CD4-positive, alpha-beta T cell treated with Interleukin-2 at 100 ng/mL for 4 hours (primary cell): ENCODE measurements around the gene OR3A1.
"Not testable (repeated sequence)": the region's sequence is repeated elsewhere in the genome, so short reads cannot be mapped to it uniquely, and the experiment has no call there.

Experiments used
- DNase-seq: peaks from one replicate; pipeline ENCODE4 v3.0.0-alpha.2; 2020; ENCODE audit warnings: low spot score

The OR3A1 gene, protein sequence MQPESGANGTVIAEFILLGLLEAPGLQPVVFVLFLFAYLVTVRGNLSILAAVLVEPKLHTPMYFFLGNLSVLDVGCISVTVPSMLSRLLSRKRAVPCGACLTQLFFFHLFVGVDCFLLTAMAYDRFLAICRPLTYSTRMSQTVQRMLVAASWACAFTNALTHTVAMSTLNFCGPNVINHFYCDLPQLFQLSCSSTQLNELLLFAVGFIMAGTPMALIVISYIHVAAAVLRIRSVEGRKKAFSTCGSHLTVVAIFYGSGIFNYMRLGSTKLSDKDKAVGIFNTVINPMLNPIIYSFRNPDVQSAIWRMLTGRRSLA

DNA sequence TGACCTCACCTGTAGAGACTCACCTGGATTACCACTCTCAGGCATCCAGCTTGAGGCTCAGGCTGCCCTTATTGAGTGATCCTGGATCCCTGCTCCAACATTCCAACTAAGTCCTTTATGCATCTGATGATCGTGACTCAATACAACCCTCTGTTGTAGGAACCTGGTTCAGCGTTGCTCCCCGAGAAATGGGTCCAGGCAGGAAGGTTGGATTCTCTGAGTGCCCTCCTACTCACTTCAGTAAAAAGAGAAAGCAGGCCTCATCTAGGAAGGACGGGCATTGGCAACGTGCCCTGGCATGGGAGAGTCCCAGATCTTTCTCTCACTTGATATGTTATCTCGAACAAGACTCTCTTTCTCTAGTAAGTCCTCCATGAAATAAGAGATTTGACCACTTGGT lies at the start of gene OR3A1:
Gene OR3A1, minus strand, starts transcription at position 101 of the 400 bp plus-strand sequence. CDS start 5,778 bp downstream, outside the sequence.
- no peak for DNase-seq

DNA sequence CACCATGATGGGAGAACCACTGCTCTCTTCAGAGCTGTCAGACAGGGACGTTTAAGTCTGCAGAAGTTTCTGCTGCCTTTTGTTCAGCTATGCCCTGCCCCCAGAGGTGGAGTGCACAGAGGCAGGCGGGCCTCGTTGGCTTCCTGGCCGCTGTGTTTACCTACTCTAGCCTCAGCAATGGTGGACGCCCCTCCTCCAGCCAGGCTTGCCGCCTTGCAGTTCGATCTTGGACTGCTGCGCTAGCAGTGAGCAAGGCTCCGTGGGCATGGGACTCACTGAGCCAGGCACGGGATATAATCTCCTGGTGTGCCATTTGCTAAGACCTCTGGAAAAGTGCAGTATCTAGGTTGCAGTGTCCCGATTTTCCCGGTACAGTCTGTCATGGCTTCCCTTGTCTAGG lies 44.6 kb upstream of the OR3A1 start:
- DNase-seq, result not testable (repeated sequence)

DNA sequence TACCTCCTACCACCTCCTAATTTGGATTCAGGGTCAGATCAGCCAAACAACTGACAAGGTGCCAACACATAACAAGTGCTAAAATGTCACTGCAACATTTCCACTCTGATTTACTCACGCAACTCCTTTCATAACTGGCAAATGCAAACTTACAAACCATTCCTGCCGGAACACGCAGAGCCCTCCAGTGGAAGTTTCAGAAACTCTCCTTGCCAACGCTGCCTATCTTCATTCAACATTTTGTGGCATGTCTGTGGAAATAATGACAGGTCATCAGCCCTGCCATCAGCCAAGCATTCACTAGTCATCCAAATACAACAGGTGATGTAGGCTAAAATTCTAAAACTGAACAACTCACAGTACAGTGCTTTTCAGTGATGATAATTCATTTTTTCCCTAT lies 37.7 kb upstream of the OR3A1 start:
- no peak for DNase-seq

DNA sequence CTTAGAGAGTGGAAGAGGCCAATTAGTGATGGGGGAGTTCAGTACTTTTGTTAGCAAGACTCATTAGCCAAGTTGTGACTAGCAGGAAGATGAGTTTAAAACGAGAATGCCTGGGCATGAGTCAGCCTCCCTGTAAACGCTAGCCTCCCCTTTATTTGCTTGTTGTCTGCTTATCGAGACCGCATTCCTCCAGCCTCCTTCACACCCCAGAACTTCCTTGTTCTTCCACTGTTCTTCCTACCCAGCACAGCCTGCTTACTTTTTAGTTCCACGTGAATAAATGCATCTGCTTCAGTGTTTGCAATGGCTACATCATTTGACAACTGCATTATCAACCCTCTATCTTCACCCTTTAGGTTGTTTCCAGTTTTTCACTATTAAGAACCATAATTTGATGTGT lies 20.2 kb upstream of the OR3A1 start:
- DNase-seq, result no peak

DNA sequence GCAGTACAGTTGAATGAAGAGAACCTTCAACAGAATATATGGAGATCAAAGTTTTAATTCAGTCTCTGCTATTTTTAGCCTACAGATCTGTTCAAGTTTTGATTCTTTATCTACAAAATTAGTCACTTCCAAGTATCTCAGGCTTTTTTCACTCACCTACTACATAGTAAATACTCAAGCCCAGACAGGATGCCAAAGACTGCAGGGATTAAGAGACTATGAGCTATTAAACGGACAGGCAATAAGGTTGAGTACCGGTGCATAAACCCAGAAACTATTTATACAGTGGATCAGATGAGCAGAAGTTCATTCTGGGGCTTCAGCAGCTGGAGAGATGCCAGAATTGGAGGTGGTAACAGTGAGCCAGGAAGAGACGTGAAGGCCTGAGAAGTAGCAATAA lies 18.7 kb upstream of the OR3A1 start:
- DNase-seq, result no peak

DNA sequence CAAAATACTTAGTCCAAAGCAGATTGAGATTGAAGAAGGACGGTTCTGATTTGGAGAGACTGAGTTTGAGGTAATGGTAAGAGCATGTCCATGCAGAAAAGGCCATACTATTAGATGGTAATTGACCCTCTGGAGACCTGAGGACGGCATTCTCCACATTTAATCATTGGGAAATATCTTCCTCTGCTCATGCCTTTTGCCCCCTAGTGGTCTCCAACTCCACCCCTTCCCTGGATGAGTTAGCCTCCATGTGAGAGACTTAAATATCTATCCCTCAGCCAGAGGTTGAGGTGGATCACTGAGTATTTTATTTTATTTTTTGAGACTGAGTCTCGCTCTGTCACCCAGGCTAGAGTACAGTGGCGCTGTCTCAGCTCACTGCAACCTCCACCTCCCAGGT lies 10.4 kb upstream of the OR3A1 start:
- DNase-seq, result no peak

DNA sequence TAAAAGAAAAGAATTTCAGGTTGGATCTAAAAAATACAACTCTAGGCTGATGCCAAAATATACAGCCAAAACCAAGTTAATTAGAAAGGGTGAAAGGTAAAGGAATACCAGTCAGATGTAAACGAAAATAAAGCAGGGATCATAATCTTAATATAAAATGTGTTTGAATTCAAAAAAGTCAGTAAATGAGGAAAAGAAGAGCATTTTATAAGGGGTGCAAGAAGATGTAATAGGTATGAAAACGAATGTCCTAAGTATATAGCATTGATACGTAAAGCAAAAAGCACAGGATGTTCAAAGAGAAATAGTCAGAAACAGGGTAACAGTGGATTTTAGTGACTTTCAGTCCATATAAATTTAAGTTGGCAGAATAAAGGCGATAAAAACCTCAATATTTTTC lies 2.5 kb downstream of the OR3A1 start:
- no peak for DNase-seq

DNA sequence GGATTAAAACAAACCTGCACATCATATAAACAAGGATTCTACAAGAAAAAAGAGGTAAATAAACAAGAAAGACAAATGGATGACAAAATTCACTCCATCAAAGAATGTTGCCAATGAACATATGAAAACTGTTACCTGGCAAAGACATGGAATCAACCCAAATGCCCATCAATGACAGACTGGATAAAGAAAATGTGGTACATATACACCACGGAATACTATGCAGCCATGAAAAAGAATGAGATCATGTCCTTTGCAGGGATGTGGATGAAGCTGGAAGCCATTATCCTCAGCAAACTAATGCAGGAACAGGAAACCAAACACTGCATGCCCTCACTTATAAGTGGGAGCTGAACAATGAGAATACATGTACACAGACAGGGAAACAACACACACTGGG lies 4.6 kb downstream of the OR3A1 start:
- DNase-seq, result not testable (repeated sequence)

DNA sequence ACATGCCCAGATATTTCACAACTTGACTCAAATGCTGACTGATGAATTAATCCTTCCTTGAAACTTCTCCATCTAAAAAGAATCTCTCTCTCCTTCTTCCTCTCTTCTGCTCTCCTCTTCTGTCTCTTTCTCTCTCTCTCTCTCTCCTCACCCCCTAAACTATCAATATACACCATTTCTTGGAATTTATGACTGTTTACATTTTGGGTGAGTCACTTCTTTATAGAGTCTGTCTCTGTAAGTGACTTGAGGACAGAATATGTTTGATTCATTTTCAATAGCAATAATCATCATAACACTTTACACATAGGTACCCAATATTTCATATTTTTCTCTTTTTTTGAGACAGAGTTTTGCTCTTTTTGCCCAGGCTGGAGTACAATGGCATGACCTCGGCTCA lies 15.3 kb downstream of the OR3A1 start:
- no peak for DNase-seq

DNA sequence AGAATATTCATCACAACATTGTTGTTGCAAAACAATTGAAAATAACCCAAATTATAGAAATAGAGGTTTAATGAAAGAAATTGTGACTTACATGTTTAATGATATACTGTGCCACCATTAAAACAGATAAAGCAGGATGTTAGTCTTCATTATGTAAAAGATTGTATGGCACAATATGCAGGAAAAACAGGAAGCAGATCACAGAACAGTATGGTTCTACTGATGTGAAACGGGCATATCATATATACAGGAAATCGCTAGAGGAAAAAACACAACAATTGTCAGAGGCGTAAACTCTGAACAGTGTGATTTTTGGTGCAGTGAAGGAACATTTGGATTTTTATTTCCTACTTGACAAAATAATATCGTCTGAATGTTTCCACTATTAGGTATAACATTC lies 22.0 kb downstream of the OR3A1 start:
- DNase-seq, result no peak

DNA sequence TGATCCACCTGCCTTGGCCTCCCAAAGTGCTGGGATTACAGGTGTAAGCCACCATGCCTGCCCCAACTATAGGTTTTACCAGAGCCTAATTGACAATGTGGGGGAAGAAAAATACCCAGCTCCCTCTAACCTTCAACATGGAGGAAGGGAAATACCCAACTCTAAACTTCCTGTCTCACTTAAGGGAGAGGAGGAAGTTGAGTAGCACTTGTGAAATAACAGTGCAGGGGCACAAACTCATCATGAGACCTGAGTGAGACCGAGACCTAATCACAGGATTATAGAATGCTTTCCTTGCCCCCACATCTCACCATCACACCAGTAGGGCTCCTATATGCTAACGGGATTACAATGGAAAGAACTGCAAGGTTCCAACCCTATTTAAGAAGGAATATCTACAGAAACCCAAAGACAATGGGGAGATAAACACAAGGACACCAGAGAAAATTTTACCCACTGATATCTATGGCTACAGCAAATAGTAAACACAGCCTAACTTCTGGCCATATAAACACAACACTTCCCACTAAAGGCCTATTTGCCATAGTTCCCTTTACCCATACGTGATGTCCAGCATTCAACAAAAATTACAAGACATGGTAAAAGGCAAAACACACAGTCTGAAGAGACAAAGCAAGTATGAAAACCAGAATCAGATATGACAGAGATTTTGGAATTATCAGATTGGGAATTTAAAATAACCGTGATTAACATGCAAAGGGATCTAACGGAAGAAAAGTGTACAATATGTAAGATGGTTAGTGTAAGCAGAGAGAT lies 26.9 kb downstream of the OR3A1 start:
- DNase-seq, result no peak

DNA sequence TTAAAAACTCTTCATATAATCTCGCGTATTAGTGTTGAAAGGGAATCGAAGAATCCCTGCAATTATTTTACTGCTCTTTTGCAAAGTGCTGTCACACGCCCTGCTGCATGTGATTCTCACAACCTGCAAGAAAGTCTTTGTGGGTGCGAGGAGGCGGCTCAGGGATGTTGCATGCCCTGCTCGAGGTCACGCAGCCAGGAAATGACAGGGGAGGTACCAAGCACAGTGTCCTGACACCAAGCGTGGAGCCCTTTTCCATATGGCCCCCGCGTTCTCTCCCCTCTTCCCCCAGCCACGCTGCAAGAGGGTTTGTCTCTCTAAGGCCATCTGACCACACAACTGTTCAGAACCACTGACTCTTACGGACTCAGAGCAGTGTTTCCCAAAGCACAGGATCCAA lies 37.6 kb downstream of the OR3A1 start:
- DNase-seq, result no peak

DNA sequence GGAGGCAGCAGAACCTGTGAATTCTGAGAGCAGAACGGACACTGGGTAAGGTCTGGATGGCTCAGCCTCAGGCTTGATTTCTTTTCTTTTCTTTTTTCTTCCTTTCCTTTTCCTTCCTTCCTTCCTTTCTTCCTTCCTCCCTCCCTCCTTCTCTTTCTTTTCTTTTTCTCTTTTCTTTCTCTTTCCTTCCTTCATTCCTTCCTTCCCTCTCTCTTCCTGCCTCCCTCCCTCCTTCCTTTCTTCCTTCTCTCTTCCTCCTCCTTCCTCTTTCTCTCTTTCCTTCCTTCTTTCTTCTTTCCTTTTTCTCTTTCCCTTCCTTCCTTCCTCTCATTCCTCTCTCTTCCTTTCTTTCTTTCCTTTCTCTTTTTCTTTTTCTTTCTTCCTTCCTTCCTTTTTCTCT lies 38.0 kb downstream of the OR3A1 start:
- DNase-seq, result no peak

DNA sequence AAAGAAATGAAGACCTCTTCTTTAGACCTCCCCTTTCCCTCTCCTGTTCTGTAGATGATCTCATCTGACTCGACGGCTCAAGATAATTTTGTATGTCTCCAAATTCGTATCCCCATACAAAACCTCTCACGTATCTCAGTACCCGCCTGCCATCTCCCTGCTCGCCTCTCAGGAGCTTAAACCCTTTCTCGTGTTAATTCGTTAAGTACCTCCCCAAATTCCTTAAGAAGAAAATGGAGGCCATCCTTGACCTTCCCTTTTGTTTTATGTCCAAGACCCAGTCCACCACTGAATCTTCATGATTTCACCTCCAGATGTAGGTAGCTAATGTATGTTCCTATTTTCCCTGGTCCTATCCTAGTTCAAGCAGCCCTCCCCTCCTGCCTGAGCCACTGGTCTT lies 41.6 kb downstream of the OR3A1 start:
- DNase-seq, result no peak

DNA sequence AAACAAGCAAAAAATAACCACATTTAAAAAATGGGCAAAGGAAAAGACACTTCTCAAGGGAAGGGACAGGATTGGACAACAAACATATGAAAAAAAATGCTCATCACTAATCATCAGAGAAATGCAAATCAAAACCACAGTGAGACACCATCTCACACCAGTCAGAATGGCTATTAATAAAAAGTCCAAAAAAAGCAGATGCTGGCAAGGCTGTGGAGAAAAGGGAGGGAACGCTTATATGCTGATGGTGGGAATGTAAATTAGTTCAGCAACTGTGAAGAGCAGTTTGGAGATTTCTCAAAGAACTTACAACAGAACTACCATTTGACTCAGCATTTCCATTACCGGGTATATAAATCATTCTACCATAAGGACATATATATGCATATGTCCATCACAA lies 49.1 kb downstream of the OR3A1 start:
- DNase-seq, result not testable (repeated sequence)

DNA sequence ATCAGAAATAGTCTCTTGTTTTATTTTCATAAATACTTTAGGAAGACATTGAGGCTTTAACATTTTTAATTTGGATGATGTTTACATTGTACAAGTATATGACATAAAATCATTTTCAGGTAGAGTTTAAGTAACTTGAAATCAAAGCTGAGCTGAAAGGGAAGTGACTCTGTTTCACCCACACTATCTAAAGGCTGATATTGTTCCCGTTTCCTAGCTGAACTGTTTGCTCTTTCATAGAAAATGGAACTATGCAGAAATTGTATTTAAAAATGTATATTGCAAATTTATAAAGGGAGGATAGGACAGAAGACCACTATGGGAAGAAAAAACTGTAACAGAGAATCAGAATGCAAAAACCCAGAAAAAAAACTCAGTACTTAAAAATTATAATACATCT lies 53.3 kb downstream of the OR3A1 start:
- DNase-seq, result not testable (repeated sequence)

DNA sequence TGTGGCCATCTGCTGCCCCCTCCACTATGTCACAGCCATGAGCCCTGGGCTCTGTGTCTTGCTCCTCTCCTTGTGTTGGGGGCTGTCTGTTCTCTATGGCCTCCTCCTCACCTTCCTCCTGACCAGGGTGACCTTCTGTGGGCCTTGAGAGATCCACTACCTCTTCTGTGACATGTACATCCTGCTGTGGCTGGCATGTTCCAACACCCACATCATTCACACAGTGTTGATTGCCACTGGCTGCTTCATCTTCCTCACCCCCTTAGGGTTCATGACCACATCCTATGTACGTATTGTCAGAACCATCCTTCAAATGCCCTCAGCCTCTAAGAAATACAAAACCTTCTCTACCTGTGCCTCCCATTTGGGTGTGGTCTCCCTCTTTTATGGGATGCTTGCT lies 57.1 kb downstream of the OR3A1 start:
- not testable (repeated sequence) for DNase-seq
